GM20000 (cell line): ENCODE measurements around the gene BCKDHB.
"Not testable (repeated sequence)": the region's sequence is repeated elsewhere in the genome, so short reads cannot be mapped to it uniquely, and the experiment has no call there.

Experiments
- DNase-seq: peaks from one replicate; pipeline ENCODE4 v3.0.0; 2012; ENCODE audit warnings: low spot score
- CTCF ChIP-seq: IDR thresholded peaks from 2 replicates; pipeline ENCODE4 v1.5.1; 2012; ENCODE audit warnings: mild to moderate bottlenecking, control low read depth; ENCODE audit errors: extremely low read depth, missing control alignments

BCKDHB gene

GRCh38 chr6:80095600-80095999, 10.9 kb upstream of the BCKDHB start:
- TF ChIP-seq CTCF: no peak
- DNase-seq: no peak

- no peak for TF ChIP-seq CTCF
- DNase-seq: no peak
These were observed 8.1 kb upstream of the BCKDHB start for GRCh38 chr6:80098392-80098791.

- TF ChIP-seq CTCF: no peak
- DNase-seq: no peak
These were observed 2.0 kb upstream of the BCKDHB start for GRCh38 chr6:80104520-80104919.

- TF ChIP-seq CTCF: no peak
- DNase-seq: no peak
These were observed 476 bp upstream of the BCKDHB start for GRCh38 chr6:80105972-80106417.

GRCh38 chr6:80122576-80122975, 16.1 kb downstream of the BCKDHB start:
- not testable (repeated sequence) for DNase-seq

GRCh38 chr6:80126657-80127345, 20.3 kb downstream of the BCKDHB start:
- no peak for TF ChIP-seq CTCF
- DNase-seq: no peak

GRCh38 chr6:80129485-80129884, 23.0 kb downstream of the BCKDHB start:
- TF ChIP-seq CTCF: no peak
- DNase-seq: no peak

- no peak for TF ChIP-seq CTCF
- no peak for DNase-seq
These were observed 26.5 kb downstream of the BCKDHB start for GRCh38 chr6:80133020-80133419.
